Hepatocyte (in vitro differentiated cells): ENCODE measurements around the gene HMG20A.

Source experiments
- EZH2 ChIP-seq: fragments of 200-600 bp; sonication (generic); IDR thresholded peaks from 2 replicates; pipeline ENCODE4 v1.6.1; 2016; ENCODE audit warnings: antibody characterized with exemption, mild to moderate bottlenecking, borderline replicate concordance
- EZH2phosphoT487 ChIP-seq: fragments of 200-600 bp; sonication (generic); IDR thresholded peaks from one replicate; pipeline ENCODE4 v1.6.1; 2018; ENCODE audit warnings: antibody characterized with exemption, mild to moderate bottlenecking, low read depth, moderate library complexity; ENCODE audit not compliant: unreplicated experiment, severe bottlenecking
- TF ChIP-seq, protein P1 (sequence below): fragments of 200-600 bp; sonication (generic); IDR thresholded peaks from 2 replicates; pipeline ENCODE4 v1.5.1; 2016; ENCODE audit warnings: antibody characterized with exemption, mild to moderate bottlenecking; ENCODE audit not compliant: poor library complexity

DNA sequence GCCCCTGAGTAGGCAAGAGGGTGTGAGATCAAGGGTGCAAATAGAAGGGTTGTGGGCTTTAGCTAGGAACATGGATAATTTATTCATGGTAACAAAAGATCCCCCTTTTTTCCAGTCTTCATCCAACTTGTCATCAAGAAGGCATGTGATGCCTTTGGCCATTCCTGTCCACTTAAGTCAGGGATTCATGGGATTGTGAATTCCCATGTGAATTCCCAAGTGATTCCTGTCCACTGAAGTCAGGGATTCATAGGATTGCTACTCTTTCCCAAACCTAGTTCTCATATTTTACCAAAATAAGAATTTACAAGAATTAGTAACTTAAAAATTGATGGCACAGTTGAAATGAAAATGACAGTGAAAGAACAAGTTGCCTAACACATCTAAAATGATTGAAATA lies 40.8 kb downstream of the HMG20A start:
- TF ChIP-seq, protein P1, sequence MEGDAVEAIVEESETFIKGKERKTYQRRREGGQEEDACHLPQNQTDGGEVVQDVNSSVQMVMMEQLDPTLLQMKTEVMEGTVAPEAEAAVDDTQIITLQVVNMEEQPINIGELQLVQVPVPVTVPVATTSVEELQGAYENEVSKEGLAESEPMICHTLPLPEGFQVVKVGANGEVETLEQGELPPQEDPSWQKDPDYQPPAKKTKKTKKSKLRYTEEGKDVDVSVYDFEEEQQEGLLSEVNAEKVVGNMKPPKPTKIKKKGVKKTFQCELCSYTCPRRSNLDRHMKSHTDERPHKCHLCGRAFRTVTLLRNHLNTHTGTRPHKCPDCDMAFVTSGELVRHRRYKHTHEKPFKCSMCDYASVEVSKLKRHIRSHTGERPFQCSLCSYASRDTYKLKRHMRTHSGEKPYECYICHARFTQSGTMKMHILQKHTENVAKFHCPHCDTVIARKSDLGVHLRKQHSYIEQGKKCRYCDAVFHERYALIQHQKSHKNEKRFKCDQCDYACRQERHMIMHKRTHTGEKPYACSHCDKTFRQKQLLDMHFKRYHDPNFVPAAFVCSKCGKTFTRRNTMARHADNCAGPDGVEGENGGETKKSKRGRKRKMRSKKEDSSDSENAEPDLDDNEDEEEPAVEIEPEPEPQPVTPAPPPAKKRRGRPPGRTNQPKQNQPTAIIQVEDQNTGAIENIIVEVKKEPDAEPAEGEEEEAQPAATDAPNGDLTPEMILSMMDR, result no peak
- no peak for TF ChIP-seq EZH2
- TF ChIP-seq EZH2phosphoT487, result no peak
